ENCODE data around the gene PFN4. TPM values are rescaled to one million over a fixed set of nuclear protein-coding genes. Genes with fewer than 3 reads are reported as not detected.
"Not testable (repeated sequence)": the region's sequence is repeated elsewhere in the genome, so short reads cannot be mapped to it uniquely, and the experiment has no call there.

Gene PFN4
- total RNA-seq, 1 donor from 2014 or later: not detected

DNA sequence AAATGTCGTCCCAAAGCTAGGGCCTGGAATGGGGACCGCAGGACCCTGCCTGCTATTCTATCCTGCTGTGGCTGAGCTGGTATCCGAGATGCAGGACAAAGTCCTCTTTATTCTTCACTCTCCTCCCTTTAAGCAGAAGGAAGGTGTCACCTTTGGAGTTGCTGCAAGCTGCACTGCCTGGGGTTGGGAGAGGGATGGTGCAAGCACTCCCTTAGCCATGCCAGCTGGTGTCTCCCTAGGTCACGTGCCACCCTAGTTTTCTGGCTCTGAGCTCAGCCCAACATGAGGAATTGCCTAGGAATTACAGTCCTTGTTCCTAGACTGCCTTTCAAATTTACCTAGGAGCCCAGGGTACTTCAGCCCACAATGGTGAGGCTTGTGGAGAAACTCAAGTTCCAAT is 30.3 kb upstream of the PFN4 start:
- Mint-ChIP-seq H3K9me3 (ENCODE audit: unreplicated experiment) (peaks cover 2% of the 10 kb centered on the region), H3K27ac (ENCODE audit: unreplicated experiment) (no peak overlapping the region), H3K27me3 (ENCODE audit: unreplicated experiment) (no peaks in the 10 kb centered on the region), H3K4me3 (ENCODE audit: unreplicated experiment) (no peak overlapping the region), H3K36me3 (ENCODE audit: unreplicated experiment) (peaks cover 13% of the 10 kb centered on the region), H3K4me1 (ENCODE audit: low read depth, unreplicated experiment) (no peaks in the 10 kb centered on the region)
- TF ChIP-seq, protein P1, sequence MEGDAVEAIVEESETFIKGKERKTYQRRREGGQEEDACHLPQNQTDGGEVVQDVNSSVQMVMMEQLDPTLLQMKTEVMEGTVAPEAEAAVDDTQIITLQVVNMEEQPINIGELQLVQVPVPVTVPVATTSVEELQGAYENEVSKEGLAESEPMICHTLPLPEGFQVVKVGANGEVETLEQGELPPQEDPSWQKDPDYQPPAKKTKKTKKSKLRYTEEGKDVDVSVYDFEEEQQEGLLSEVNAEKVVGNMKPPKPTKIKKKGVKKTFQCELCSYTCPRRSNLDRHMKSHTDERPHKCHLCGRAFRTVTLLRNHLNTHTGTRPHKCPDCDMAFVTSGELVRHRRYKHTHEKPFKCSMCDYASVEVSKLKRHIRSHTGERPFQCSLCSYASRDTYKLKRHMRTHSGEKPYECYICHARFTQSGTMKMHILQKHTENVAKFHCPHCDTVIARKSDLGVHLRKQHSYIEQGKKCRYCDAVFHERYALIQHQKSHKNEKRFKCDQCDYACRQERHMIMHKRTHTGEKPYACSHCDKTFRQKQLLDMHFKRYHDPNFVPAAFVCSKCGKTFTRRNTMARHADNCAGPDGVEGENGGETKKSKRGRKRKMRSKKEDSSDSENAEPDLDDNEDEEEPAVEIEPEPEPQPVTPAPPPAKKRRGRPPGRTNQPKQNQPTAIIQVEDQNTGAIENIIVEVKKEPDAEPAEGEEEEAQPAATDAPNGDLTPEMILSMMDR (IDR thresholded peaks at IDR 0.05; ENCODE audit: partially characterized antibody, unreplicated experiment): no peak
- DNase-seq: no peak

DNA sequence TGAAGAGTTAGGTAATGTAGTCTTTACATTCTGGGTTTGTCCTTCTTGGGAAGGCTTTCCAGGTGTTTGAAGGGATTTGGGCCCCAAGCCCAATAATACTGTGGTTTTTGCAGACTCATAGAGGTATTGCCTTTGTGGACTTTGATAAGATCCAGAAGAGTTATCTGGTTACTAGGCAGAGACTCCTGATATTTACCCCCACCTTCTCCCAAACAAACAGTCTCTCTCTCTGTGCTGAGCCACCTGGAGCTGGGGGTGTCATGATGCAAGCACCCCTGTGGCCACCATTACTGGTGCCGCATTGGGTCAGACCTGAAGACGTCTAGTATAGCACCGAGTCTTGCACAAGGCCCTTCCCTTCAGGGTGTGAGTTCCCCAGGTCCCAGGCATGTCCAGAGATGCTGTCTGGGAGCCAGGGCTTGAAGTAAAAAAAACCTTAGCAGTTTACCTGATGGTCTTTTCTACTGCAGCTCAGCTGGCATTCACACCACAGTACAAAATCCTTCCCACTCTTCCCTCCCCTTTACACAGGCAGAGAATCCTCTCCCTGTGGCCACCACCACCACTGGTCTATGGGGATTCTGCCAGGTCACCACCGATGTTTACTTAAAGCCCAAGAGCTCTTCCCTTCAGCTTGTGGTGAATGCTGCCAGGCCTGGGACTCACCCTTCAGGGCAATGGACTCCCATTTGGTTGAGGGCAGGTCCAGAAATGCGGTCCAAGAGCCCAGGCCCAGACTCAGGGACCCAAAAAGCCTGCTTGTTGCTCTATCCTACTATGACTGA is 29.5 kb upstream of the PFN4 start:
- Mint-ChIP-seq H3K27ac (ENCODE audit: unreplicated experiment) (no peak overlapping the region), H3K4me3 (ENCODE audit: unreplicated experiment) (no peak overlapping the region), H3K9me3 (ENCODE audit: unreplicated experiment) (peaks cover 2% of the 10 kb centered on the region), H3K27me3 (ENCODE audit: unreplicated experiment) (no peaks in the 10 kb centered on the region), H3K4me1 (ENCODE audit: low read depth, unreplicated experiment) (no peaks in the 10 kb centered on the region), H3K36me3 (ENCODE audit: unreplicated experiment) (peaks cover 12% of the 10 kb centered on the region)
- no peak for DNase-seq
- TF ChIP-seq, protein P1 (IDR thresholded peaks at IDR 0.05; ENCODE audit: partially characterized antibody, unreplicated experiment): no peak

DNA sequence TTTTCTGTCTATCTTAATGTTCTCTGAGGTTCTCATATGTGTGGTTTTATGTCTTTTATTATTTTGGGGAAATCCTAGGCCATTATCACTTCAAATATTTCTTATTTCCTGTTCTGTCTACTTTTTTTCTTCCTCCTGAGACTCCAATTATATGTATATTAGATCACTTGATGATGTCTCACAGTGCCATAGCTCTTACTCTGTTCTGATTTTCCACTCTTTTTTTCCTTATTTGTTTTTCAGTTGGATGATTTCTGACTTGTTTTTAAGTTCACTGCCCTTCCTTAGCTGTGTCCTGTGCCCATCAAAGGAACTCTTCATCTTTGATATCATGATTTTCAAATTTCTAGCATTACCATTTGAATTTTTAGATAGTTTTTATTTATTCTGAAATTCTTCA is 24.2 kb upstream of the PFN4 start:
- Mint-ChIP-seq H3K27ac (ENCODE audit: unreplicated experiment) (no peak overlapping the region), H3K36me3 (ENCODE audit: unreplicated experiment) (peaks cover 12% of the 10 kb centered on the region), H3K27me3 (ENCODE audit: unreplicated experiment) (no peaks in the 10 kb centered on the region), H3K4me3 (ENCODE audit: unreplicated experiment) (no peak overlapping the region), H3K4me1 (ENCODE audit: low read depth, unreplicated experiment) (no peaks in the 10 kb centered on the region), H3K9me3 (ENCODE audit: unreplicated experiment) (peaks cover 2% of the 10 kb centered on the region)
- no peak for DNase-seq
- TF ChIP-seq, protein P1 (IDR thresholded peaks at IDR 0.05; ENCODE audit: partially characterized antibody, unreplicated experiment): no peak

DNA sequence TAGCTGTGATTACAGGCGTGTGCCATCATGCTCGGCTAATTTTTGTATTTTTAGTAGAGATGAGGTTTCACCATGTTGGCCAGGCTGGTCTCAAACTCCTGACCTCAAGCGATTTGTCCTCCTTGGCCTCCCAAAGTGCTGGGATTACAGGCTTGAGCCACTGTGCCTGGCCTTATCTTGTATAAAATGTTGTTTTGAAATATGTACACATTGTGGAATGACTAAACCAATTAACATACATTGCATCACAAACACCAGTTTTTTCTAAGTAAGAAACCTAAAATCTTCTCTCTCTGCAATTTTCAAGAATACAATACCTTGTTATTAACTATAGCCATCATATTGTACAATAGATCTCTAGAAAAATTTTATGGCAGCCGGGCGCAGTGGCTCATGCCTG is 17.2 kb upstream of the PFN4 start:
- H3K4me1 Mint-ChIP-seq (ENCODE audit: low read depth, unreplicated experiment); H3K9me3 Mint-ChIP-seq (ENCODE audit: unreplicated experiment); H3K36me3 Mint-ChIP-seq (ENCODE audit: unreplicated experiment); H3K27me3 Mint-ChIP-seq (ENCODE audit: unreplicated experiment); H3K4me3 Mint-ChIP-seq (ENCODE audit: unreplicated experiment); DNase-seq; H3K27ac Mint-ChIP-seq (ENCODE audit: unreplicated experiment): not testable (repeated sequence)

DNA sequence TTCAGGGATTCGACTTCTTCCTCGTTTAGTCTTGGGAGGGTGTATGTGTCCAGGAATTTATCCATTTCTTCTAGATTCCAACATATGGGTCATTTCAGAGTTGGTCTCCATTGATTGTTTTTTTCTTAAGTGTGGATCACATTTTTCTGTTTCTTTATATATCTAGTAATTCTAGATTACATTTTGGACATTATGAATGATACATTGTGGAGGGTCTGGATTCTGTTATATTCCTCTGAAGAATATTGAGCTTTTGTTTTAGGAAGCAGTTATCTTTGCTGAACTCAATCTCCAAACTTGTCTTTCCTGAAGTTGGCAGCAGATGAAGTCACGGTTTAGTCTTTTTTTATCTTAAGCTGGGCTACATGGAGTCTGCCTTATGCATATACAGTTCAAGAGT is 9.4 kb upstream of the PFN4 start:
- TF ChIP-seq, protein P1 (IDR thresholded peaks at IDR 0.05; ENCODE audit: partially characterized antibody, unreplicated experiment): no peak
- Mint-ChIP-seq H3K36me3 (ENCODE audit: unreplicated experiment) (peaks cover 9% of the 10 kb centered on the region), H3K27me3 (ENCODE audit: unreplicated experiment) (peaks cover 2% of the 10 kb centered on the region), H3K4me3 (ENCODE audit: unreplicated experiment) (no peak overlapping the region), H3K4me1 (ENCODE audit: low read depth, unreplicated experiment) (no peaks in the 10 kb centered on the region), H3K27ac (ENCODE audit: unreplicated experiment) (no peak overlapping the region), H3K9me3 (ENCODE audit: unreplicated experiment) (peaks cover 2% of the 10 kb centered on the region)
- no peak for DNase-seq

Measured in glutamatergic neuron (in vitro differentiated cells).